Caco-2 (cell line): ENCODE data around the gene MRO. TPM values are rescaled to one million over a fixed set of nuclear protein-coding genes. Genes with fewer than 3 reads are reported as not detected.

Source experiments
- Bru-seq: library from RNA; stranded (reverse); fragments of 400-500 nt; gene quantifications from one replicate; lab custom pipeline; 2021; lab: Mats Ljungman, UMichigan
- BruChase-seq, 2 experiments: library from RNA; stranded (reverse); fragments of 400-500 nt; gene quantifications; one replicate each; lab custom pipeline; 2021; lab: Mats Ljungman, UMichigan
- BruUV-seq: library from RNA; stranded (reverse); fragments of 400-500 nt; replicated peaks from 2 replicates; lab custom pipeline; 2021; lab: Mats Ljungman, UMichigan
- CTCF ChIA-PET: fragments of 300-600 bp; sonication (Branson Sonifier 250); formaldehyde crosslinking; loops from one replicate; lab custom pipeline; 2022; ENCODE audit warnings: antibody characterized with exemption; lab: Charles Lee
- POLR2A ChIA-PET: fragments of 300-600 bp; sonication (Branson Sonifier 250); formaldehyde crosslinking; loops from one replicate; lab custom pipeline; 2022; ENCODE audit warnings: antibody characterized with exemption; lab: Charles Lee
- DNase-seq, 2 experiments: peaks; one replicate each; pipeline versions ENCODE4 v3.0.0 to v3.0.0-alpha.2; 2020 to 2022
- H3K27me3 ChIP-seq: replicated peaks from 2 replicates; pipeline ENCODE4 v1.6.0; 2011; ENCODE audit warnings: low read length; ENCODE audit not compliant: control insufficient read depth, insufficient read depth
- H3K36me3 ChIP-seq: 2 replicates; pipeline ENCODE4 v1.5.1; 2011; ENCODE audit warnings: low read length; ENCODE audit not compliant: control insufficient read depth, insufficient read depth
- H3K4me1 ChIP-seq: fragments of 250-450 bp; sonication (Bioruptor Pico); 2 replicates; pipeline ENCODE4 v1.5.1; 2020; ENCODE audit warnings: mild to moderate bottlenecking
- H3K4me3 ChIP-seq: 2 replicates; pipeline ENCODE4 v1.5.1; 2011; ENCODE audit warnings: low read depth, mild to moderate bottlenecking, control low read depth, low read length
- H3K9me3 ChIP-seq: fragments of 250-450 bp; sonication (Bioruptor Pico); 2 replicates; pipeline ENCODE4 v1.5.1; 2020; ENCODE audit warnings: mild to moderate bottlenecking, moderate library complexity
- H3K27ac Mint-ChIP-seq: one replicate; pipeline ENCODE4 v1.8.0; 2022; ENCODE audit warnings: mixed read lengths; ENCODE audit not compliant: unreplicated experiment
- H3K27me3 Mint-ChIP-seq: one replicate; pipeline ENCODE4 v1.8.0; 2022; ENCODE audit warnings: mixed read lengths; ENCODE audit not compliant: insufficient read depth, unreplicated experiment
- H3K36me3 Mint-ChIP-seq: one replicate; pipeline ENCODE4 v1.8.0; 2022; ENCODE audit warnings: mild to moderate bottlenecking, mixed read lengths; ENCODE audit not compliant: insufficient read depth, unreplicated experiment
- H3K4me1 Mint-ChIP-seq: one replicate; pipeline ENCODE4 v1.8.0; 2022; ENCODE audit warnings: low read depth, mixed read lengths; ENCODE audit not compliant: unreplicated experiment
- H3K4me3 Mint-ChIP-seq: one replicate; pipeline ENCODE4 v1.8.0; 2022; ENCODE audit warnings: mild to moderate bottlenecking, moderate library complexity, mixed read lengths; ENCODE audit not compliant: unreplicated experiment
- H3K9me3 Mint-ChIP-seq: one replicate; pipeline ENCODE4 v1.8.0; 2022; ENCODE audit warnings: mixed read lengths; ENCODE audit not compliant: unreplicated experiment
- CTCF ChIP-seq, 2 experiments: fragments of 200-600 bp in 1 of 2; IDR thresholded peaks; 1 replicate in 1 of 2; 2 replicates in 1 of 2; pipeline versions ENCODE4 v1.5.1 to v1.8.0; 2011 to 2022; ENCODE audit warnings: antibody characterized with exemption in 1 of 2, control low read depth in 1 of 2, inconsistent platforms in 1 of 2, low read depth in 1 of 2, low read length in 1 of 2, mild to moderate bottlenecking in 1 of 2, moderate library complexity in 1 of 2; ENCODE audit not compliant: insufficient read depth in 1 of 2, severe bottlenecking in 1 of 2, unreplicated experiment in 1 of 2
- intact Hi-C: fragments of 100-400 bp; cut with micrococcal nuclease; formaldehyde crosslinking; loops from one replicate; pipeline ENCODE4 v1.10.0; 2022; ENCODE audit not compliant: unreplicated experiment
- long read RNA-seq: library from polyadenylated mRNA; stranded (forward); transcript quantifications from one replicate; pipeline ENCODE4 v2.0.0, GENCODE V29; 2022
- total RNA-seq: library from RNA; stranded (reverse); gene quantifications from 2 replicates; pipeline ENCODE4 v1.2.3, GENCODE V29; 2022

Gene MRO
- total RNA-seq (0.21 TPM in 1 of 2 replicates, not detected in the other), Bru-seq, nascent RNA (not detected), BruChase-seq, experiment 1, labeled RNA remaining after a 2-hour chase (percentile 14 among the genes with signal in this experiment), BruChase-seq, experiment 2, labeled RNA remaining after a 6-hour chase (percentile 12 among the genes with signal in this experiment)
- long read RNA-seq: 0 reads

DNA sequence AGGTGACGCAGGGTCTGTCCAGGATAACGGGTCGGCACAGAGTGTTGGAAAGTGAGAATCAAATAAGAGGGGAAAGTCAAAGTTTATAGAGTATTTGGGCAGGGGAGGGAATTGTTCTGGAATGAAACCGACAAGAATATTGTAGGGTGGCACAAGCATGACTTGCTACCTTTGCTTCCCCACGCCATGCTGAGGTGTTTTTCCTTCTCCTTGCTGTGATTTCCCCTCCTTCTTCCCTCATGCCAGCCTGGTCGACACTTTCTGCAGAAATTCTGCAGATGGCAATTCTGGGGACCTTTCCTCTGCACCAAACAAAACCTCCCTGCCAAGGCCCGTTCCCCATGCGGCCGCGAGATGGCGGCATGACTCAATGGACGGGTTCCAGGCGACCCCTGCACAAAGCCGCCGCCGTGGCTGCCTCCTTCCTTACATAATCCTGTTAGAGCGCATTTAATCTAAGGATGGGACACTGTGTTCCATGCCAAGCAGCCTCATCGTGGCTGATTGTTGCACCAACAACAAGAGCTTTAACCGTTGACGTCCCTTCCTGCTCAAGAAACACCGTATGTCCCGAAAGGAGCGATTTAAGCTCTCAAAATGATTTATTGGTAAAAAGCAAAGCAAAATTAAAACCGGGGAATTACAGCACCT, at the start of gene MRO:
Gene MRO, minus strand, starts transcription at position 289 of the 651 bp plus-strand sequence. CDS start 10,616 bp downstream, outside the sequence.
- Histone ChIP-seq H3K27me3 (no peaks in the 10 kb centered on the region), H3K36me3 (no peaks in the 10 kb centered on the region), H3K4me1 (no peaks in the 10 kb centered on the region), H3K4me3 (peak within 1 kb of the TSS; percentile 33), H3K9me3 (no peaks in the 10 kb centered on the region)
- intact Hi-C loops: loop anchor here (1.0 kb wide), 3 partner anchors 47 to 313 kb away; no protein-coding TSS in a partner anchor
- Mint-ChIP-seq H3K4me1 (no peaks in the 10 kb centered on the region), H3K27me3 (peaks cover 3% of the 10 kb centered on the region), H3K4me3 (no peak within 1 kb of the TSS), H3K36me3 (no peaks in the 10 kb centered on the region), H3K9me3 (no peaks in the 10 kb centered on the region), H3K27ac (no peak within 1 kb of the TSS)
- ChIA-PET POLR2A (no interaction called here), CTCF (interaction anchor here (1.0 kb wide), 1 partner anchor 47 kb away, joined by 3 read pairs; no protein-coding TSS in a partner anchor)
- DNase-seq: peak; percentile 63 to 77
- TF ChIP-seq CTCF (IDR thresholded peaks at IDR 0.05; ENCODE audit: insufficient read depth in 1 of 2, low read depth in 1 of 2, low read length in 1 of 2, severe bottlenecking in 1 of 2, unreplicated experiment in 1 of 2): peak; percentile 56 to 84
- no TSS peak for BruUV-seq

DNA sequence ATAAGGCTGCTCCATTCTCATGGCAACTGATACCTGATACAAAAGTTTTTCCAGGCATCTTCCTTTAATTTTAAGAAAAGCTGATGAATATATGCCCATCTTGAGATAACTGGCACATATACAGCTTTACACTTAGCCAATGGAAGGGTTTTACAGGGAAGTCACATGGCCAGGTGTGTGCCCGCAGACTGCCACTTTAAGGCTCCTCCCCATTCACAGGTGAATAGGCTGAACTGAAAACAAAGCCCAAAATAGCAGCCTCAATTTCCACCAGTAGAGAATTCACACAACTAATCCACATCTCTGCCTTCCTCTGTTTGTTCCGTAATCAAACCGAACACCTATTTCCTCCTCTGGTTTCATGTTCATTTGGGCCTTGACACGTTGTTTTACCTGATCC, 49.3 kb upstream of the MRO start:
- BruUV-seq: no TSS peak
- Histone ChIP-seq H3K36me3 (no peaks in the 10 kb centered on the region), H3K4me3 (no peak overlapping the region), H3K4me1 (no peaks in the 10 kb centered on the region), H3K27me3 (no peaks in the 10 kb centered on the region), H3K9me3 (no peaks in the 10 kb centered on the region)
- H3K27ac Mint-ChIP-seq: no peak overlapping the region
- POLR2A ChIA-PET: no interaction called here
- intact Hi-C loops: no loop called here
- H3K4me1 Mint-ChIP-seq: no peaks in the 10 kb centered on the region
- no peaks in the 10 kb centered on the region for H3K27me3 Mint-ChIP-seq
- DNase-seq: no peak
- H3K9me3 Mint-ChIP-seq: no peaks in the 10 kb centered on the region
- H3K4me3 Mint-ChIP-seq: no peak overlapping the region
- CTCF ChIA-PET: no interaction called here
- TF ChIP-seq CTCF (IDR thresholded peaks at IDR 0.05; ENCODE audit: insufficient read depth in 1 of 2, low read depth in 1 of 2, low read length in 1 of 2, severe bottlenecking in 1 of 2, unreplicated experiment in 1 of 2): no peak
- H3K36me3 Mint-ChIP-seq: no peaks in the 10 kb centered on the region

- H3K4me3 Mint-ChIP-seq: no peak overlapping the region
- no peaks in the 10 kb centered on the region for H3K27me3 ChIP-seq
- H3K4me1 Mint-ChIP-seq: no peaks in the 10 kb centered on the region
- no peaks in the 10 kb centered on the region for H3K9me3 ChIP-seq
- no peaks in the 10 kb centered on the region for H3K9me3 Mint-ChIP-seq
- H3K36me3 ChIP-seq: no peaks in the 10 kb centered on the region
- H3K4me3 ChIP-seq: no peak overlapping the region
- H3K27ac Mint-ChIP-seq: no peak overlapping the region
- H3K36me3 Mint-ChIP-seq: no peaks in the 10 kb centered on the region
- intact Hi-C loops: loop anchor here (1.0 kb wide), 1 partner anchor 46 kb away; the partner anchor contains the start of gene MRO
- H3K4me1 ChIP-seq: no peaks in the 10 kb centered on the region
- BruUV-seq: no TSS peak
- DNase-seq: no peak
- POLR2A ChIA-PET: no interaction called here
- CTCF ChIA-PET: interaction anchor here (1.0 kb wide), 1 partner anchor 47 kb away, joined by 3 read pairs; no protein-coding TSS in a partner anchor
- H3K27me3 Mint-ChIP-seq: no peaks in the 10 kb centered on the region
- TF ChIP-seq CTCF (IDR thresholded peaks at IDR 0.05; ENCODE audit: insufficient read depth in 1 of 2, low read depth in 1 of 2, low read length in 1 of 2, severe bottlenecking in 1 of 2, unreplicated experiment in 1 of 2): no peak
Observed at GRCh38 chr18:50866765-50867164, 46.9 kb upstream of the MRO start.
